Measurements from ENCODE around the gene TAF4B. TPM values are rescaled to one million over a fixed set of nuclear protein-coding genes. Genes with fewer than 3 reads are reported as not detected.

TAF4B gene
- total and polyA plus RNA-seq, 4 donors: 0.10 to 4.3 (median 0.30) TPM

DNA sequence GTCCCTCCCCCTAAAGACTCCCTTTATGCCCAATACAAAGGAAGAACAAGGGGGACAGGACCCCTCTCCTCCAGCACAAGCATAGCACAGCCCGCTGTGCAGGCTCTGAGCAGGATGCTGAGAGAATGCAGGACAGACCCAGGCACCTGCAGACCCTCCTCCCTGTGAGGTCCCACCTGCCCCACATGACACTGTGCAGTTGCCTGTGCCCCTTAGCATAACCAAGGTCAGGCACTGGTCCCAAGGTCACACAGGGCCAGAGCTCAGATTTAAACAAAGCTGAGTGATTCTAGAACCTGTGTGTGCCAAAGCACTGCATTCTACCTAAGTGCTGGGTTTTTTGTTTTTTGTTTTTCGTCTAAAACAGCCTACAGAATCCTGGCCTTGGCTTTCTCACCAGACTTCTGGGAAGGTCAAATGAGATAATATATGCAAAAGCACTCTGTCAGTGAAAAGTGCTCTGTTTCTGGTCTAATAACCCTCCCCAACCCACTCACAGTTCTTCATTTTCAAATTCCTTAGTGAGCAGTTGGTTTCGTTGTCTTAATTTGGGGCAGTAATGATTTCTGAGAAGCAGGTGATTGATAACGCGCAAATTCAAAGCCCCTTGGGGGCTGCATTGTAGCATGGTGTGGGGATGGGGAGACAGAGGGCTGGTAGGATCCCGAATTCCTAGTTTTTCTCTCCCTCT, 196.4 kb downstream of the TAF4B start:
- WGBS: 92% methylated on average over 6 of the region's 6 CpGs
- no peak overlapping the region for H3K4me3 ChIP-seq (ENCODE audit: low read depth in 1 of 3, low read length in 3 of 3)
- H3K27ac ChIP-seq (ENCODE audit: low read depth in 1 of 2, low read length in 2 of 2): no peak overlapping the region
- H3K4me1 ChIP-seq (ENCODE audit: control insufficient read depth in 4 of 4, insufficient read depth in 4 of 4, low read length in 3 of 4): no peaks in the 10 kb centered on the region
- TF ChIP-seq FOXA1 (IDR thresholded peaks at IDR 0.05) (no peak), RAD21 (IDR thresholded peaks at IDR 0.05) (no peak), JUND (IDR thresholded peaks at IDR 0.05) (no peak), ATF3 (IDR thresholded peaks at IDR 0.05) (no peak), CTCF (IDR thresholded peaks at IDR 0.05; ENCODE audit: low read depth, low read length, missing input control) (no peak)
- H3K27me3 ChIP-seq (ENCODE audit: control insufficient read depth in 4 of 4, insufficient read depth in 4 of 4, low read length in 3 of 4): no peaks in the 10 kb centered on the region
- H3K9me3 ChIP-seq (ENCODE audit: control insufficient read depth in 4 of 4, low read length in 3 of 4): no peaks in the 10 kb centered on the region
- H3K9ac ChIP-seq (ENCODE audit: low read depth in 1 of 2, low read length in 2 of 2): no peak overlapping the region
- no peaks in the 10 kb centered on the region for H3K36me3 ChIP-seq (ENCODE audit: control insufficient read depth in 4 of 4, insufficient read depth in 3 of 4, low read depth in 1 of 4, low read length in 3 of 4)
- DNase-seq (ENCODE audit: low spot score): no peak

DNA sequence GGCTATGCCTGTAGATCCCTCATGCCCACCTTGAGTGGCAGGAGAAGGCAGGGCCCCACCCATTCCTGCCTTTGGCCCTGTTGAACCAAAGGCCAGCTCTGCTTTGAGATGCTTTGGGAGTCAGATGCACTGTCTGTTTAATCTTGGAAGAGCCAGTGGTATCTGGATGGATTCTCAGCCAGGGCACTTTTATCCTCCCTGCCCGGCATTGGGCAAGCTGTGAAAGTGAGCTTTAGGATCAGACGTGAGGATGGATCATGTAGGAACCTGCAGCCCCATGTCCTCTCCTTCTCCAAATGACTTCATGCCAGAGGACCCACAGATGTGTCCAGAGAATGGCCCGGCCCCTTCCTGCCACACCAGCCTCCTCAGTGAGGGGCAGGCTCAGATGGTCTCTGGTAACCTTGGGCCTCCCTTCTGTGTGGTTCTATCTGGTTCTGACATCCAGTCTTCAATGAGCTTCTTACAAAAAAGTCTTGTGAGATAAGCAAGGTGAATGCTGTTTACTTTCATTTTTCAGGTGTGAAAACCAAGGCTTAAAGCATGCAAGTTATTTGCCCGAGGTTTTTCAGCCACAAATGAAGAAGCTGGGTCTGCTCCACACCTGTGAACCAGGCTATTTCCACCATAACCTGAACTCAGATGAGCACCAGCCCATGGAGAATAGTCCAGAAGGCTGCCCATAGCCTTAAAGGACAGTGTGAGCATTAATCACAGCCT, 198.3 kb downstream of the TAF4B start:
- TF ChIP-seq CTCF (IDR thresholded peaks at IDR 0.05; ENCODE audit: low read depth, low read length, missing input control): no peak
- no peak for TF ChIP-seq YY1 (IDR thresholded peaks at IDR 0.05)
- TF ChIP-seq SP1 (IDR thresholded peaks at IDR 0.05): no peak
- no peak for TF ChIP-seq HNF4A (conservative IDR thresholded peaks at IDR 0.05)
- TF ChIP-seq, protein P1, sequence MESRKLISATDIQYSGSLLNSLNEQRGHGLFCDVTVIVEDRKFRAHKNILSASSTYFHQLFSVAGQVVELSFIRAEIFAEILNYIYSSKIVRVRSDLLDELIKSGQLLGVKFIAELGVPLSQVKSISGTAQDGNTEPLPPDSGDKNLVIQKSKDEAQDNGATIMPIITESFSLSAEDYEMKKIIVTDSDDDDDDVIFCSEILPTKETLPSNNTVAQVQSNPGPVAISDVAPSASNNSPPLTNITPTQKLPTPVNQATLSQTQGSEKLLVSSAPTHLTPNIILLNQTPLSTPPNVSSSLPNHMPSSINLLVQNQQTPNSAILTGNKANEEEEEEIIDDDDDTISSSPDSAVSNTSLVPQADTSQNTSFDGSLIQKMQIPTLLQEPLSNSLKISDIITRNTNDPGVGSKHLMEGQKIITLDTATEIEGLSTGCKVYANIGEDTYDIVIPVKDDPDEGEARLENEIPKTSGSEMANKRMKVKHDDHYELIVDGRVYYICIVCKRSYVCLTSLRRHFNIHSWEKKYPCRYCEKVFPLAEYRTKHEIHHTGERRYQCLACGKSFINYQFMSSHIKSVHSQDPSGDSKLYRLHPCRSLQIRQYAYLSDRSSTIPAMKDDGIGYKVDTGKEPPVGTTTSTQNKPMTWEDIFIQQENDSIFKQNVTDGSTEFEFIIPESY (IDR thresholded peaks at IDR 0.05): no peak
- no peak for TF ChIP-seq HNF4G (IDR thresholded peaks at IDR 0.05)
- TF ChIP-seq, protein P2, sequence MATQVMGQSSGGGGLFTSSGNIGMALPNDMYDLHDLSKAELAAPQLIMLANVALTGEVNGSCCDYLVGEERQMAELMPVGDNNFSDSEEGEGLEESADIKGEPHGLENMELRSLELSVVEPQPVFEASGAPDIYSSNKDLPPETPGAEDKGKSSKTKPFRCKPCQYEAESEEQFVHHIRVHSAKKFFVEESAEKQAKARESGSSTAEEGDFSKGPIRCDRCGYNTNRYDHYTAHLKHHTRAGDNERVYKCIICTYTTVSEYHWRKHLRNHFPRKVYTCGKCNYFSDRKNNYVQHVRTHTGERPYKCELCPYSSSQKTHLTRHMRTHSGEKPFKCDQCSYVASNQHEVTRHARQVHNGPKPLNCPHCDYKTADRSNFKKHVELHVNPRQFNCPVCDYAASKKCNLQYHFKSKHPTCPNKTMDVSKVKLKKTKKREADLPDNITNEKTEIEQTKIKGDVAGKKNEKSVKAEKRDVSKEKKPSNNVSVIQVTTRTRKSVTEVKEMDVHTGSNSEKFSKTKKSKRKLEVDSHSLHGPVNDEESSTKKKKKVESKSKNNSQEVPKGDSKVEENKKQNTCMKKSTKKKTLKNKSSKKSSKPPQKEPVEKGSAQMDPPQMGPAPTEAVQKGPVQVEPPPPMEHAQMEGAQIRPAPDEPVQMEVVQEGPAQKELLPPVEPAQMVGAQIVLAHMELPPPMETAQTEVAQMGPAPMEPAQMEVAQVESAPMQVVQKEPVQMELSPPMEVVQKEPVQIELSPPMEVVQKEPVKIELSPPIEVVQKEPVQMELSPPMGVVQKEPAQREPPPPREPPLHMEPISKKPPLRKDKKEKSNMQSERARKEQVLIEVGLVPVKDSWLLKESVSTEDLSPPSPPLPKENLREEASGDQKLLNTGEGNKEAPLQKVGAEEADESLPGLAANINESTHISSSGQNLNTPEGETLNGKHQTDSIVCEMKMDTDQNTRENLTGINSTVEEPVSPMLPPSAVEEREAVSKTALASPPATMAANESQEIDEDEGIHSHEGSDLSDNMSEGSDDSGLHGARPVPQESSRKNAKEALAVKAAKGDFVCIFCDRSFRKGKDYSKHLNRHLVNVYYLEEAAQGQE (IDR thresholded peaks at IDR 0.05): no peak
- TF ChIP-seq ATF3 (IDR thresholded peaks at IDR 0.05): no peak
- TF ChIP-seq, protein P3, sequence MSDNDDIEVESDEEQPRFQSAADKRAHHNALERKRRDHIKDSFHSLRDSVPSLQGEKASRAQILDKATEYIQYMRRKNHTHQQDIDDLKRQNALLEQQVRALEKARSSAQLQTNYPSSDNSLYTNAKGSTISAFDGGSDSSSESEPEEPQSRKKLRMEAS (IDR thresholded peaks at IDR 0.05): no peak
- TF ChIP-seq JUND (IDR thresholded peaks at IDR 0.05): no peak
- TF ChIP-seq RAD21 (IDR thresholded peaks at IDR 0.05): no peak
- no peak for TF ChIP-seq TAF1 (conservative IDR thresholded peaks at IDR 0.05)
- no peak for TF ChIP-seq FOXA2 (IDR thresholded peaks at IDR 0.05)
- no peak for TF ChIP-seq RXRA (IDR thresholded peaks at IDR 0.05)
- Histone ChIP-seq H3K27me3 (ENCODE audit: control insufficient read depth in 4 of 4, insufficient read depth in 4 of 4, low read length in 3 of 4) (no peaks in the 10 kb centered on the region), H3K27ac (ENCODE audit: low read depth in 1 of 2, low read length in 2 of 2) (no peak overlapping the region), H3K36me3 (ENCODE audit: control insufficient read depth in 4 of 4, insufficient read depth in 3 of 4, low read depth in 1 of 4, low read length in 3 of 4) (no peaks in the 10 kb centered on the region), H3K9ac (ENCODE audit: low read depth in 1 of 2, low read length in 2 of 2) (no peak overlapping the region), H3K9me3 (ENCODE audit: control insufficient read depth in 4 of 4, low read length in 3 of 4) (no peaks in the 10 kb centered on the region), H3K4me3 (ENCODE audit: low read depth in 1 of 3, low read length in 3 of 3) (no peak overlapping the region), H3K4me1 (ENCODE audit: control insufficient read depth in 4 of 4, insufficient read depth in 4 of 4, low read length in 3 of 4) (no peaks in the 10 kb centered on the region)
- WGBS: 85% methylated on average over 4 of the region's 4 CpGs
- DNase-seq (ENCODE audit: low spot score): no peak
